Measurements from ENCODE around the gene PRKCQ.

Gene PRKCQ

GRCh38 chr10:6576326-6576725 lies 3.8 kb downstream of the PRKCQ start:
- no peak overlapping the region for H2AFZ ChIP-seq (ENCODE audit: low read depth)
- no peaks in the 10 kb centered on the region for H3K27me3 ChIP-seq (ENCODE audit: insufficient read depth, low read depth)
- no peak overlapping the region for H3K4me3 ChIP-seq (IDR thresholded peaks at IDR 0.05; ENCODE audit: insufficient read depth, low read depth, low read length)
- no peaks in the 10 kb centered on the region for H3K36me3 ChIP-seq (ENCODE audit: insufficient read depth)
- no peaks in the 10 kb centered on the region for H4K20me1 ChIP-seq (ENCODE audit: insufficient read depth)
- no peak overlapping the region for H3K9ac ChIP-seq
- H3K4me2 ChIP-seq = no peak overlapping the region
- no peak overlapping the region for H3K27ac ChIP-seq
- peaks cover 5% of the 10 kb centered on the region for H3K4me1 ChIP-seq (ENCODE audit: low read depth, poor library complexity, severe bottlenecking)
- TF ChIP-seq CTCF (conservative IDR thresholded peaks at IDR 0.05; ENCODE audit: low read depth, low read length) = no peak
- no peaks in the 10 kb centered on the region for H3K79me2 ChIP-seq (ENCODE audit: insufficient read depth, low read depth)

- Histone ChIP-seq H3K9ac (no peak overlapping the region), H3K79me2 (ENCODE audit: insufficient read depth, low read depth) (no peaks in the 10 kb centered on the region), H3K4me1 (ENCODE audit: low read depth, poor library complexity, severe bottlenecking) (peaks cover 5% of the 10 kb centered on the region), H2AFZ (ENCODE audit: low read depth) (no peak overlapping the region), H3K36me3 (ENCODE audit: insufficient read depth) (no peaks in the 10 kb centered on the region), H3K4me2 (no peak overlapping the region), H3K27me3 (ENCODE audit: insufficient read depth, low read depth) (no peaks in the 10 kb centered on the region), H4K20me1 (ENCODE audit: insufficient read depth) (no peaks in the 10 kb centered on the region), H3K4me3 (IDR thresholded peaks at IDR 0.05; ENCODE audit: insufficient read depth, low read depth, low read length) (no peak overlapping the region), H3K27ac (no peak overlapping the region)
- TF ChIP-seq CTCF (conservative IDR thresholded peaks at IDR 0.05; ENCODE audit: low read depth, low read length) = no peak
Measured at GRCh38 chr10:6574664-6575176, 5.4 kb downstream of the PRKCQ start.

- no peaks in the 10 kb centered on the region for H3K36me3 ChIP-seq (ENCODE audit: insufficient read depth)
- no peaks in the 10 kb centered on the region for H4K20me1 ChIP-seq (ENCODE audit: insufficient read depth)
- H3K4me2 ChIP-seq = no peak overlapping the region
- no peak for TF ChIP-seq CTCF (conservative IDR thresholded peaks at IDR 0.05; ENCODE audit: low read depth, low read length)
- H3K27me3 ChIP-seq (ENCODE audit: insufficient read depth, low read depth) = no peaks in the 10 kb centered on the region
- no peak overlapping the region for H3K4me3 ChIP-seq (IDR thresholded peaks at IDR 0.05; ENCODE audit: insufficient read depth, low read depth, low read length)
- no peaks in the 10 kb centered on the region for H3K4me1 ChIP-seq (ENCODE audit: low read depth, poor library complexity, severe bottlenecking)
- no peaks in the 10 kb centered on the region for H3K79me2 ChIP-seq (ENCODE audit: insufficient read depth, low read depth)
- H3K9ac ChIP-seq = no peak overlapping the region
- H3K27ac ChIP-seq = no peak overlapping the region
- H2AFZ ChIP-seq (ENCODE audit: low read depth) = no peak overlapping the region
Measured at GRCh38 chr10:6570893-6571292, 9.2 kb downstream of the PRKCQ start.

- Histone ChIP-seq H3K79me2 (ENCODE audit: insufficient read depth, low read depth) (no peaks in the 10 kb centered on the region), H3K4me1 (ENCODE audit: low read depth, poor library complexity, severe bottlenecking) (no peaks in the 10 kb centered on the region), H3K27me3 (ENCODE audit: insufficient read depth, low read depth) (no peaks in the 10 kb centered on the region)
Measured at GRCh38 chr10:6569259-6569658, 10.8 kb downstream of the PRKCQ start.

More at GRCh38 chr10:6569259-6569658, 10.8 kb downstream of the PRKCQ start:
- Histone ChIP-seq H3K4me2 (no peak overlapping the region), H3K9ac (no peak overlapping the region), H4K20me1 (ENCODE audit: insufficient read depth) (no peaks in the 10 kb centered on the region), H3K4me3 (IDR thresholded peaks at IDR 0.05; ENCODE audit: insufficient read depth, low read depth, low read length) (no peak overlapping the region), H3K36me3 (ENCODE audit: insufficient read depth) (no peaks in the 10 kb centered on the region), H2AFZ (ENCODE audit: low read depth) (no peak overlapping the region), H3K27ac (no peak overlapping the region)
- no peak for TF ChIP-seq CTCF (conservative IDR thresholded peaks at IDR 0.05; ENCODE audit: low read depth, low read length)
